Activated CD4-positive, alpha-beta T cell treated with anti-CD3 and anti-CD28 coated beads for 4 hours (primary cell): ENCODE measurements around the gene TNFRSF9.
"Not testable (repeated sequence)": the region's sequence is repeated elsewhere in the genome, so short reads cannot be mapped to it uniquely, and the experiment has no call there.

Source experiments
- DNase-seq, 2 donors: peaks; one replicate each; pipeline ENCODE4 v3.0.0-alpha.2; 2020

Gene TNFRSF9

DNA sequence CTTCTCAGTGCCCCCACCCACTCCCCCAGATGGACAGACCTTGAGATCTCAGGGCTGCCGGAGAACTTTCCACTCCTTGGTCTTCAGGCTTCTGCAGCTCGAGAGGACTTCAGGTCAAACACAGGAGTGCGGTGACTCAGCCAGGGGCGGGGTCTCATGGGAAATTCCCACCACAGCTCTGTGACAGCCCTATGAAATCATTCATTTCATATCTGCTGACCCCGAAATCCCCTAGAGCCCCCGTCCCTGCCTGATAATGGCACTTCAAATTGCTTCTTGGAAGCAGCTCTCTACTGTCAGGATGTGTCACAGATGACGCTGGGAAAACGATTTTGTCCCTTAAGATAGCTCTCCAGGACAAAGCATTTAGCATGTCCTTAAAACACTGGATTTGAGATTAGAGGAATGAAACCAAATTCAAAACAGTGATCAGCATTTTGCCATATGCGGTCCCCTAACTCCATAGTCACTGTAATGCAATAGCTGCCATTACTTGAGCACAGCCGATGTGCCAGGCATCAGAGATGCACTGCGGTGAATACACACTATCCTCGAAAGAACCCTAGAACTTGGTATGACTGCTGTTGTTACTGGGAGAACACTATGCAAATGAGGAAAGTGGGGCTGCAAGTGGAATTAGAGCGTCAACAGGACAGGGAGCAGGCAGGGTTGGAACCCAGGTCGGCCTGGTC lies at the start of gene TNFRSF9:
Gene TNFRSF9, minus strand, starts transcription at position 95 of the 692 bp plus-strand sequence. CDS start 845 bp downstream, outside the sequence.
- peak; percentile 81 to 85 for DNase-seq

DNA sequence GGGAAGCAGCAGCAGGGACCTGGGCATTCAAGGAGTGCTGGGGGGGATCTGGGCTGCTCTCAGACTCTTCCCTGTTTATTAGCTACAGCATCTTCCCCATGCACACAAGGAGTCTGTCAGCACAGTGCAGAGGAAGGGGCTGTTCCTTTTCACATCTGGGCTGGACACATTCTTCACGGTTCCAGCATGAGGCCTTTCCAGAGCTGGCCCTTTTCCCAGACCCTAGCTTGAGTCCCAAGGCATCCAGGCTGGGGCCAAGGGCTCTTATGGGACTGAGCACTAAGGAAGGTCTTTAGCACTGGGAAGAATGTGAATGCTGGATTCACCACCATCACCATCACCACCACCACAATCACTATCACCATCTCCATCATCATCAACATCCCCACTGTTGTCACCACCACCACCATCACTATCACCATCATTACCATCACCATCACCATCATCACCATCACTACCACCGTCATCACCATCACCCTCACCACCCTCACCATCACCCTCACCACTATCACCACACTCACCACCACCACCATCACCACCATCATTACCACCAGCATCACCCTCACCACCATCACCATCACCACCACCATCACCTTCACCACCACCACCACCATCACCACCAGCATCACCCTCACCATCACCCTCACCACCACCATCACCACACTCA lies 49.3 kb upstream of the TNFRSF9 start:
- no peak for DNase-seq

GRCh38 chr1:7988576-7988975 lies 47.9 kb upstream of the TNFRSF9 start:
- DNase-seq, result no peak

- no peak for DNase-seq
These were observed 46.9 kb upstream of the TNFRSF9 start for GRCh38 chr1:7987528-7987927.

- no peak for DNase-seq
These were observed 45.4 kb upstream of the TNFRSF9 start for GRCh38 chr1:7985851-7986612.

DNA sequence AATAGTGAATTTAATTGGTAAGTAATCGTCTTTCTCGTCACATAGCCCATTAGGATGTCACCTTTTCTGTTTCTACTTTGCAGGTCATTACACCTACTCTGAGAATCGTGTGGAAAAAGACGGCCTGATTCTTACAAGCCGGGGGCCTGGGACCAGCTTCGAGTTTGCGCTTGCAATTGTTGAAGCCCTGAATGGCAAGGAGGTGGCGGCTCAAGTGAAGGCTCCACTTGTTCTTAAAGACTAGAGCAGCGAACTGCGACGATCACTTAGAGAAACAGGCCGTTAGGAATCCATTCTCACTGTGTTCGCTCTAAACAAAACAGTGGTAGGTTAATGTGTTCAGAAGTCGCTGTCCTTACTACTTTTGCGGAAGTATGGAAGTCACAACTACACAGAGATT lies 44.2 kb upstream of the TNFRSF9 start:
- no peak for DNase-seq

DNA sequence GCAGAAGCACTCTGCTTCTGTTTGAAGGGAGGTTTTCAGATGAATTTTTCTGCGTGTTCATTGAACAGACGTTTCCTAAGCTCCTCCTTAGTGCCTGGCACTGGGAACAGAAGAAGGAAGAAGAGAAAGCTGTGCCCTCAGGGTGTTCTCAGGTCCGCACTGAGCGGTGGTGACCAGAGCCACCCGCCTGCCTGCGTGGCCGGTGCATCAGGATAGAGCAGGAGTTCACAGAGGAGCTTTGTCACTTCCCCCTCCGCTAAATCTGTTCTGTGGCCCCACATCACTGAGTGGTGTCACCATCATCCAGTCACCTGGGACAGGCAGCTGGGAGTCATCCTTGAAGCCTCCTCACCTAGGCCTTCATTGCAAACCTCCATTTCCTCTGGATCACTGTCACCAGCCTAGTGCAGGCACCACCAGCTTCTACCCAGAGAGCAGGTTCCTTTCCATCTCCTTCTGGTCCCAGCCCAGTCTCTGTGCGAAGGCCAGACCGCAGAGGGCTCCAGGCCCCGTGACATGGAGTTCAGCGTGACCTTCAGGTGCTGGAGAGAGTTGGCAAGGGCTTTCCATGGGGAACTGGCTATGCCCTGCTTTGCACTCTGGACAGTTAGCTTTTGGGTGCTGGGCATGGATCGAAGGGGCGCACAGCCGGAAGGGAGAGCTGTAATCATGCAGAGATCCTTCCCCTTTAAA lies 42.6 kb upstream of the TNFRSF9 start:
- no peak for DNase-seq

DNA sequence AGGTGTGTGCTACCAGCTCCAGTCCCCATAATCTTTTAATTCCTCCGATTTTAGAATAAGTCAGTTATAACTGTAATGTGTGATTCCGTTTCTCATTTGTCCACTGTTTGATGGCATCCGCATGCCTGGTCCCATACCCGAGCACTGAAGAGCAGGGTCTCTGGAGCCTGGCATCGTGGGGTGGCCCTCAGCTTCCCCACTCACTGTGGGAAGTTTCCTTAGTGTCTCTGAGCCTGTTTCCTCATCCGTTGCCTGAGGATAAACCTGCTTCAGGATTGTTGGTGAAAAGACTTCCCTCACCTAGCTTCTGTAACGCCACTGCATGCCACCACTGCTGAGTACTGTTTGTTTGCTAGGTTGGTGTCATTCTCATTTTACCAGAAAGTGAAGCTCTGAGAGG lies 40.3 kb upstream of the TNFRSF9 start:
- DNase-seq, result no peak

- DNase-seq, result no peak
These were observed 34.7 kb upstream of the TNFRSF9 start for GRCh38 chr1:7975212-7975865.

DNA sequence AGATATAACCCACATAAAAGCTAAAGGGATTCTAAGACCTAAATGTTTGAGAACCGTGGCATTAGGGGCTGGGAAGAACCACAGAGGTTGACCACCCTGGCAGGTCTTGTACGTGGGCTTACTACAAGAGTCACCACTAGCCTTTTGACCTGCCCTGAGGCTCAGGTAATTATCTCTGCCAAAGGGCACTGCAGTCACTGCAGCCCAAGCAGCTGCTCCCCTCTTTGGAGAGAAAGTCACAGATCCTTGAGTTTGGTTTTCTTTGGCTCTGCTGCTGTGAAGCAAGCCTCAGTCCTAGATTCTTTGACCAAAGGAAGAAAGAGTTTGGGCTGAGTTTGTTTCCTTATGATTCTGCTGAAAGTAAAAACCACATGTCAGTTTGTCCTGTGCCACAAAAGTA lies 32.4 kb upstream of the TNFRSF9 start:
- no peak for DNase-seq

GRCh38 chr1:7972285-7972684 lies 31.6 kb upstream of the TNFRSF9 start:
- DNase-seq, result no peak

DNA sequence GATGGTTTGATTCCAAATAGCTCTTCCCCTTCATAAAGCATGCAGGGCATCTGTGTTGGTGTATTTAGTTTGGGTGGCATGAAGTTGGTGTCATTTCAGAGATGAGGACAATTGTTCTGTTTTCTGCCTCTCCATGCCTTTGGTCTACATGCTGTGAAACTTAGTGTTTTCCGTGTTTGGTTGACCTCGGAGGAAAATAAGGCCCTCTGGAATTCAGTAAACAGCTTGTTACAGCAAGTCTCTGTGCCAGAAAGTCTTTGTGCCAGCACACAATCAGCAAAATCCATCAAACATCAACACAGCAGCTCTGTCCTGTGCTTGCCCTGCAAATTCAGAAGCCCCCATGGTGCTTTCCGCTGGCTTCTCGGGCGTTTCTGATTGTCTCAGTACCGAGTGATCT lies 30.4 kb upstream of the TNFRSF9 start:
- no peak for DNase-seq

- DNase-seq, result no peak
These were observed 29.6 kb upstream of the TNFRSF9 start for GRCh38 chr1:7970246-7970645.

DNA sequence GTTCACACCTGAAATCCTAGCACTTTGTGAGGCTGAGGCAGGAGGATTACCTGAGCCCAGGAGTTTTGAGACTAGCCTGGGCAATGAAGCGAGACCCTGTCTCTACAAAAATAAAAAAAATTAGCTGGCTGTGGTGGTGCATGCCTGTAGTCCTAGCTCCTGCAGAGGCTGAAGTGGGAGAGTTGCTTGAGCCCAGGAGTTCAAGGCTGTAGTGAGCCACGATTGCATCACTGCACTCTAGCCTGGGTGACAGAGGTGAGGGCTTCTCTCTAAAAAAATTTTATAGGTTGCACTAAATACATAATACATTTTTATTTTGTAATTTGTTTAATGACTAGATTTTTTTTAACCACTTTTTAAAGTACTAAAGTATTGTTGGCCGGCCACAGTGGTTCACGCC lies 27.0 kb upstream of the TNFRSF9 start:
- no peak for DNase-seq

GRCh38 chr1:7967196-7967595 lies 26.6 kb upstream of the TNFRSF9 start:
- no peak for DNase-seq

- no peak for DNase-seq
These were observed 23.8 kb upstream of the TNFRSF9 start for GRCh38 chr1:7964476-7964875.

DNA sequence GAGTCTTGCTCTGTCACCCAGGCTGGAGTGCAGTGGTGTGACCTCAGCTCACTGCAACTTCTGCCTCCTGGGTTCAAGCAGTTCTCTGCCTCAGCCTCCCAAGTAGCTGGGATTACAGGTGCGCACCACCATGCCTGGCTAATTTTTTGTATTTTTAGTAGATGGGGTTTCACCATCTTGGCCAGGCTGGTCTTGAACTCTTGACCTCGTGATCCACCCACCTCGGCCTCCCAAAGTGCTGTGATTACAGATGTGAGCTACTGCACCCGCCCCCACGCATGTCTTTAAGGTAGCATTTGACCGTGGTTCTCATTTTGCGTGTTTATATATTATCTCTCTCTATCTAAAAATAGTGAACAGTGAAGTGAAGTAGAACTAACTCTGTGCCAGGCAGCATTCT lies 23.2 kb upstream of the TNFRSF9 start:
- DNase-seq, result not testable (repeated sequence)

DNA sequence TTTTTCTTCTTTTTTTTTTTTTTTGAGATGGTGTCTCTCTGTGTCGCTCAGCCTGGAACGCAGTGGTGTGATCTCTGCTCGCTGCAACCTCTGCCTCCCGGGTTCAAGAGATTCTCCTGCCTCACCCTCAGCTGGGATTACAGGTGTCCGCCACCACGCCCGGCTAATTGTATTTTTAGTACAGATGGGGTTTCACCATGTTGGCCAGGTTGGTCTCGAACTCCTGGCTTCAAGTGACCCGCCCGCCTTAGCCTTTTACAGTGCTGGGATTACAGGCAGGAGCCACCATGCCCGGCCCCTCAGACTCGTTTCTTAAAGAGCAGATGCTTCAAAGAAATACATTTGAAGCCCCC lies 22.7 kb upstream of the TNFRSF9 start:
- not testable (repeated sequence) for DNase-seq

GRCh38 chr1:7962636-7963377 lies 22.2 kb upstream of the TNFRSF9 start:
- DNase-seq, result no peak

- peak; percentile 53 to 59 for DNase-seq
These were observed 21.3 kb upstream of the TNFRSF9 start for GRCh38 chr1:7962014-7962335.

GRCh38 chr1:7961216-7962013 lies 20.8 kb upstream of the TNFRSF9 start, which contains the start of gene PARK7:
PARK7 (plus strand) TSS chr1:7961711; CDS start chr1:7962786, 1,075 bp downstream.
- DNase-seq, result peak; percentile 100
